Measurements from ENCODE around the gene CDKN2B.

DNA sequence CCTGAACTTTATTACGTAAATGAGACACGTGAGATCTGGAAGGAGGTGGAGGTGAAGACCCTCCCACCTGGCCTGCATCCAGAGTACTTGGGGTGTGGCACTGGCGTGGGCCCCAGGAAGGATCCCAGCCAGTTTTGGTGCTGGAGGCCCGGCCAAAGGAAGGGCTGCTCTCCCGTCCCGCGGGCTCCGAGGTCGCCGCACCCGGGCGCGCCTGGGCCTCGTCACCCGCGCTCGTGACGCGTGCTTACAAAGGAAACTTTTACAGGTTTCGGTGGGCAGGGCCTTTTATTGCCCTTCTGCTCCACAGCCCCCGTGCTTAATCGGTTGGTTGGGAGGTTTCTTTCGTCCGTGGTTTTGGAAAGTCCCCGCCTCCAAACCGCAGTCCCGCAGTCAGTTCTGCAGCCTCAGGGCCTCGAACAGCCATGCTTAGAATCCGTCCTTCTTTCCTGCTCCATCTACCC is 44.1 kb downstream of the CDKN2B start:
- TF ChIP-seq CTCF (conservative IDR thresholded peaks at IDR 0.05; ENCODE audit: low read length) (no peak), EZH2phosphoT487 (IDR thresholded peaks at IDR 0.05; ENCODE audit: borderline replicate concordance) (no peak)

Data from Loucy (cell line).